GM12878 (cell line): Measurements from ENCODE around the gene KRTAP19-1.

Source experiments
- CTCF ChIP-seq, 3 experiments: IDR thresholded peaks in 2 of 3; conservative IDR thresholded peaks in 1 of 3; 2 replicates each; pipeline ENCODE4 v1.5.1; 2011; ENCODE audit warnings: low read depth in 3 of 3, low read length in 3 of 3, mild to moderate bottlenecking in 3 of 3, control low read depth in 2 of 3, moderate library complexity in 2 of 3, inconsistent platforms in 1 of 3, mixed read lengths in 1 of 3; ENCODE audit not compliant: control insufficient read depth in 2 of 3, insufficient read depth in 1 of 3; ENCODE audit errors: extremely low read depth in 1 of 3
- NBN ChIP-seq: fragments of 450-650 bp; IDR thresholded peaks from 2 replicates; pipeline ENCODE4 v1.6.1; 2016
- PAX5 ChIP-seq: IDR thresholded peaks from 2 replicates; pipeline ENCODE4 v1.6.1; 2011; ENCODE audit warnings: low read depth, low read length, borderline replicate concordance
- PML ChIP-seq: IDR thresholded peaks from 2 replicates; pipeline ENCODE4 v1.6.1; 2012; ENCODE audit warnings: low read length, inconsistent platforms

- TF ChIP-seq NBN: no peak
- TF ChIP-seq PML: no peak
- no peak for TF ChIP-seq PAX5
- TF ChIP-seq CTCF (IDR thresholded peaks at IDR 0.05 in 2 of 3, conservative IDR thresholded peaks at IDR 0.05 in 1 of 3; ENCODE audit: control insufficient read depth in 2 of 3, extremely low read depth in 1 of 3, insufficient read depth in 1 of 3, low read depth in 3 of 3, low read length in 3 of 3): no peak
Measured at GRCh38 chr21:30486180-30486579, 6.0 kb upstream of the KRTAP19-1 start.
